Measurements from ENCODE around the gene NADK. TPM values are rescaled to one million over a fixed set of nuclear protein-coding genes. Genes with fewer than 3 reads are reported as not detected.
"Not testable (repeated sequence)": the region's sequence is repeated elsewhere in the genome, so short reads cannot be mapped to it uniquely, and the experiment has no call there.

Gene NADK
- total RNA-seq, 1 donor from 2014 or later, result 20.2 TPM

DNA sequence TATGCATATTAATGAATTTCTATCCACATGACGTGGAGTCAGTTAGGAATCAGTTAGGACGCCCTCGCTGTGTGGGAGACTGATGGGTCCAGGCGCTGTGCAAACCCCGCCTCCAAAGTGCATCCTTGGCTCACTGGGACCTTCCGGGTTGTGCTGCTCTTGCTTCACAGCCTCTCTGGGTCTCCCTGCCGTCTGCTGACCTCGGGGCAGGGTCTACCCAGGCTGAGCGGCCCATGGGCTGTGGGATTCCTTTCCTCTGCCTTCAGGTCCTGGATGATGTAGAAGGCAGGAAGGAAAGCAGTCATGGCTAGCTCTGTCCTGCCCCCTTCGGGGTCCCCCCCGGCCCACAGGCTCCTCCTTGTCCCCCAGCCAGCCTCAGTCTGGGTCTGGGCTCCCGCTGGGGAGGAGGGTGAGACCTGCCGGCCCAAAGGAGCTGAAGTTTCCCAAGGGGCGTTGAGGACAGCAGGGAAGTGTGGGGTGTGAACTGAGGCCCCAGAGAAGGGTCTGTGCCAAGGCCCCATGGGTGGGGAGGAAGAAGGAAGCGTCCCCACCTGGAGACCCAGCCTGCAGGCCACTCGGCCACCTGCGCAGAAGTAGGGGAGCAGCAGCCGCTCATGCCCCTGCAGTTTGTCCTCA is 29.5 kb downstream of the NADK start:
- no peak for DNase-seq (ENCODE audit: low spot score)

DNA sequence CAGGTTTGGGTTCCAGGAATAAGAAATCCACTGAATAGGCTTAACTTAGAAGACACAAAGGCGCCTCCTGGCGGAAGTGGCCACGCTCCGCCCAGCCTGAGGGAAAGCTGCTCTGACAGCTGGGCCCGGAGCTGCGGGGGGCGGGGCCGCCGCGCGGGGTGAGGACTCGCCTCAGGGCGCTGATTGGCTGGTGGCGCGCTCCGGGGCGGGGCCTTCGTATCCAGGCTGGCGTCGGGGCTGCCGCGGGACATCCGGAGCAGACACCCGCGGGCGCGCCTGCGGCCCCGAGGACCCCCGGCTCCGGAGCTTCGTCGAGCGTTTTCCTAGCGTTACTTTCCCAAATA is 31.7 kb downstream of the NADK start:
- DNase-seq (ENCODE audit: low spot score), result not testable (repeated sequence)

DNA sequence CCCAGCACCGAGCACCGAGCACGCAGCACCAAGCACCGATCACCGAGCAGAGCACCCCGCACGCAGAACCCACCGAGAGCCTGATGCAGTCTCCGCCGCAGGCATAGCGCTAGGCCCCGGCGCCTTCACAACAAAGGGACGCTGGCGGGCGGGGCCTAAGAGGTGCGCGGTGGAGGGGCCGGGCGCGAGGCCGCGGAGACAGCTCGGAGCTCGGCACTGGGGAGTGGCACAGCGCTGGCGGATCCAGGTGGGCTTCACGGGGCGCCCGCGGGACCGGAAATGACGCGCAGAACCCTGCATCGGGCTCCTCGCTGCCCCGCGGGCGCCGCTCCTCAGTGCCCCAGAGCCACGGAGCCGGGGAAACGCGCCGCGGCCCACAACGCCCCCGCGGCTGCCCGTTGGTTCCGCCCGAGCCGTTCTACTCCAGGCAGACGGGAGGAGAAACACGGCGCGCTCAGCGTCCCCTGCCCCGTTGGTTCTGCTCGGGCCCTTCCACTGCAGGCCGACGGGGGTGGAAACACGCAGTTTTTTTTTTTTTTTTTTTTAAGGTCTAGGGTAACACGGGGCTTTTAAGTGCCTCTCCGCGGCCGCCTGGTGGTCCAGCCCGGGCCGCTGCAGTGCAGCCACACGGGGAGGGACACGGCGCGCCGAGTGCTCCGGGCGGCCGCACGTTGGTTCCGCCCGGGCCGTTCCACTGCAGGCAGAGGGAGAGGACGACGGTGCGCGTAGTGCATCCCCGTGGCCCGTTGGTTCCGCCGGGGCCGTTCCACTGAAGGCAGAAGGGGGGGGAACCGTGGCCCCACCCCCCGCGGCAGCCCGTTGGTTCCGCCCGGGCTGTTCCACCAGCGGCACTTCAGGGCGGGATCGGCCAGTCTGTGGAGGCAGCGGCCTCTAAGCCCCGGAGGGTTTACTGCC is 32.4 kb downstream of the NADK start:
- peak; percentile 84 for DNase-seq (ENCODE audit: low spot score)

- not testable (repeated sequence) for DNase-seq (ENCODE audit: low spot score)
These were observed 35.7 kb downstream of the NADK start for GRCh38 chr1:1742529-1742928.

GRCh38 chr1:1741013-1741412 is 37.3 kb downstream of the NADK start:
- DNase-seq (ENCODE audit: low spot score), result peak; percentile 58

- not testable (repeated sequence) for DNase-seq (ENCODE audit: low spot score)
These were observed 39.4 kb downstream of the NADK start for GRCh38 chr1:1738799-1739337.

DNA sequence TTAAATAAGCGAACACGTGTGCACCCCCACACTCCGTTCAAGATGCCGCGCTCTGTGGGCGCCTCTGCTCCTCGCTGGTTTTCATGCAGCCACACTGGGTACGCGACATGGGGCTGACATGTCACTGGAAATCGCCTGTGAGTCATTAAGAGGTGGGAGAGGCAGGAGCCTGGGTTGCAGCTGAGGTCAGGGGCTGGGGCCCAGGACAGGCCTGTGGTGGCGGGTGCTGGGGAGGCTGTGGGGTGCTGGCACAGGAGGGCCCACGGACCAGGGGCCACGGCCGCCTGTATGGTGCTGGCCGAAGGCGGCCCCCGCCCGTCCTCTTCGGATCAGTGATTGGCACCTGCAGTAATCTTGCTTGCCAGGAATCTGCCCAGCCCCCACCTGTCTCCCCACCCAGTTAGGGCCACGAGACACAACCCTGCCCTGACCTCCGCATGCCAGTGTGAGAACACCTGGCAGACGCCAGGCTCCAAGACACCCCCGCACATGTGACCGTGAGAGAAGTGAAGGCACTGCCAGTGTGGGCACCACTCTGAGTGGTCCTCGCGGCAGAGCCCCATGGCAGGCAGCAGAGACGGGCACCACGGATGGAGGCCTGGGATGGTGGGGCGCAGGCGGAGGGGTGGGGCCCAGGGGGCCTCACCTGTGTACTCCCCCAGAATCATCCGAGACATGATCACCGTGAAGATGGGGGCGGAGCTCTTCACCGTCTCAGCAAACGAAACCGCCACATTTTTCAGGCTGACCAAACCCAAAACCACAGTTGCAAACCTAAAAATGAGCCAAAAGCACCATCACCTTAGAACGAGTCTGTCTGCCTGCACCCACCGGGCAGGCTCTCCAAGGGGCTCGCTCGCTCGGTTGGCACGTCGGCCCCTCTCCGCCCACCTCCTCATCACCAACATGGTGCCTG is 40.3 kb downstream of the NADK start:
- not testable (repeated sequence) for DNase-seq (ENCODE audit: low spot score)

DNA sequence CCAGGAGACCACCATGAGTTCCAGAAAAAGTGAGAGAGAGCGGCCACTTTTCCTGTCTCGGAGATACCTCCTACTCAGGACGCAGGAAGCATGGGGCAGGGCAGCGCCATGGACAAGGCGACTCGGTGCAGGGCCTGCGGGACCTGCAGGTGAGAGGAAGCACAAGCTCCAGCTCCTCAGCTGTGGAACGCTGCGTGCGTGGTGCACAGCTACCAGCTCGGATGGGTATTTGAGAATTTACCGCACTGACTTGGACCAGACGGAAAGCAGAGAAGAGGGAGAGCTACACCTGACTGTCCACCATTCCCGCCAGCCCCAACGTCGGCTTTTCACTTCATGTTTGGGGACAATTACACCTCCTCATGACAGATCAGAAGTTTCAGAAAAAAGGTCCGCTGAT is 45.9 kb downstream of the NADK start:
- DNase-seq (ENCODE audit: low spot score), result no peak

DNA sequence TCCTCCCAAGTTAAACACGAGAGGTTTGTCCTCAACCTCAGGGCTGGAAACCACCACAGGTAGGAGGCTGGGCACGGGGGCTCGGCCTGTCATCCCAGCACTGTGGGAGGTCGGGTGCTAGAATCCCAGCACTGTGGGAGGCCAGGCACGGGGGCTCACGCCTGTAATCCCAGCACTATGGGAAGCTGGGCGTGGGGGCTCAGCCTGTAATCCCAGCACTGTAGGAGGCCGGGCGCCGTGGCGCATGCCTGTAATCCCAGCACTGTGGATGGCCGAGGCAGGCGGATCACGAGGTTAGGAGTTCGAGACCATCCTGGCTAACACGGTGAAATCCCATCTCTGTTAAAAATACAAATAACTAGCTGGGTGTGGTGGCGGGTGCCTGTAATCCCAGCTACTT is 47.4 kb downstream of the NADK start:
- DNase-seq (ENCODE audit: low spot score), result no peak

- not testable (repeated sequence) for DNase-seq (ENCODE audit: low spot score)
These were observed 48.0 kb downstream of the NADK start for GRCh38 chr1:1730230-1730629.

- DNase-seq (ENCODE audit: low spot score), result not testable (repeated sequence)
These were observed 49.0 kb downstream of the NADK start for GRCh38 chr1:1729116-1729816.

- peak; percentile 72 for DNase-seq (ENCODE audit: low spot score)
These were observed 49.8 kb downstream of the NADK start for GRCh38 chr1:1728308-1729005.

GRCh38 chr1:1727131-1727651 is 51.1 kb downstream of the NADK start:
- DNase-seq (ENCODE audit: low spot score), result not testable (repeated sequence)

DNA sequence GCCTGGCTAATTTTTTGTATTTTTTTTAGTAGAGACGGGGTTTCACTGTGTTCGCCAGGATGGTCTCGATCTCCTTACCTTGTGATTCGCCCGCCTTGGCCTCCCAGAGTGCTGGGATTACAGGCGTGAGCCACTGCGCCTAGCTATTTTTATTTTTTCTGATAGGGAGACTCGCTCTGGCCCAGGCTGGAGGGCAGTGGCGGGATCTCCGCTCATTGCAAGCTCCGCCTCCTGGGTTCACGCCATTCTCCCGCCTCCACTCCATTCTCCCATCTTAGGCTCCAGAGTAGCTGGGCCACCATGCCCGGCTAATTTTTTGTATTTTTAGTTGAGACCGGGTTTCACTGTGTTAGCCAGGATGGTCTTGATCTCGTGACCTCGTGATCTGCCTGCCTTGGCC is 52.2 kb downstream of the NADK start:
- not testable (repeated sequence) for DNase-seq (ENCODE audit: low spot score)

DNA sequence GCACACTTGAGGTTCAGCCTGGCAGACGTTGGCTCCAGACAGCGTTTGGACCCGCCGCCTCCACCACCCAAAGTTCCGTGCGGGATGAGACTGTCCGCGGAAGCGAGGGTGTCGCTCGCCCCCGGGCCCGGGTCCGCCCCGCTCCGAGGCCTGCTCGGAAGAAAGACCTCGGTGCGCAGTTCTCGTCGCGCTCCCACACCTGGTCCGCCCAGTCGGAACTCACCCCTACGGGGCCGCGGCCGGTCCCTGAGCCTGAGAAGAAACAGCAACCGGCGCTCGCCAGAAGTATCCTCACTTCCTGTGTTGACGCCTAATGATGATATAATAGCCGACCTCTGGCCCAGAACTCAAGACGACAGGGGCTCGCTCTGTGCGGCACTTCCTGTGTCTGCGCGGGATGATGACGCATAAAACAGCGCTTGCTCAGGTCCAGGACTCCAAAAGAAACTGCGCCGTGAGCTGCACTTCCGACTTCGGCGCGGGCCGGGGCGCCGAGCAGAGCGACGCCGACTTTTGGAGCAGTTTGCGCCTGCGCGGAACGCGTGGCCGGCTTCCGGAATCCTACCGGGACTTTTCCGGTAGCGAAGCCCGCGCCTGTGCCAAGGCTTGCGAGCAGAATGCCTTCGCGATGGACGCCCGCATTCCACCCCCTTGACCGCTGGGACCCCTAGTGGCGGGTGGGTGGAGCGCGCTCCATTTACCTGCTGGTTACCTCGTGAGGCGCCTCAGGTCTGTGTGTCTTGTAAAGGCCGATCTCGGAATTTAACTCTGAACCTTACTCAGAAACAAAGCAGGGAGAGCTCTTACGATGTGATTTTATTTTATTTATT is 54.0 kb downstream of the NADK start, which contains the start of gene CDK11A:
TSS of gene CDK11A (minus strand) at position 323 of the 830 bp plus-strand sequence. CDS start 1,539 bp downstream, outside the sequence.
- DNase-seq (ENCODE audit: low spot score), result peak; percentile 100

- no peak for DNase-seq (ENCODE audit: low spot score)
These were observed 57.1 kb downstream of the NADK start for GRCh38 chr1:1721201-1721600.

GRCh38 chr1:1715109-1715883 is 63.0 kb downstream of the NADK start:
- DNase-seq (ENCODE audit: low spot score), result not testable (repeated sequence)

DNA sequence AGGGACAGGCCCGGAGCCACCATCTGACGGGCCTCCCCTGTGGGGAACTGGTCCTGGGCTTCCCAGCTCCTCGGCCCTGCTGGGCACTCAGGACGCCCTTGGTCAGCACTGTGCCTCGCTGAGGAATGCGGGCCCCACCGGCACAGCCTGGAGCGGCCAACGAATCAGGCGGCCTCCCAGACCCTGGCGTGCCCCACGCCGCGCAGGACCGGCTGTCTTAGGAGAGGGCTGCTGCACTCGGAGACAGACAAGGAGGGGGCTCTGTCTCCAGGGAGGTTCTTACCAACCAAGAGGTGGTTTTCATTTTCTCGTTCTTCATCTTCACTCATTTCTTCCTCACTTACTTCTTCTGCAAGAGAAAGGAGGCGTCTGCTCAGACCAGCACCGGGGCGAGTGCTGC is 70.4 kb downstream of the NADK start:
- DNase-seq (ENCODE audit: low spot score), result not testable (repeated sequence)

Data from umbilical cord (tissue), 2 donors.